Gastroesophageal sphincter (tissue), 3 donors: ENCODE measurements around the gene MMP14.

ENCODE experiments used
- EP300 ChIP-seq: sonication (generic); formaldehyde crosslinking; IDR thresholded peaks from one replicate; pipeline ENCODE4 v1.6.1; 2017; ENCODE audit warnings: antibody characterized with exemption, mild to moderate bottlenecking
- POLR2A ChIP-seq, 2 donors: fragments of 450-650 bp; IDR thresholded peaks; one replicate each; pipeline ENCODE4 v1.6.1; 2017; ENCODE audit warnings: antibody characterized with exemption in 2 of 2, mild to moderate bottlenecking in 2 of 2, moderate library complexity in 1 of 2
- POLR2AphosphoS5 ChIP-seq: sonication (generic); formaldehyde crosslinking; IDR thresholded peaks from one replicate; pipeline ENCODE4 v1.6.1; 2017; ENCODE audit warnings: antibody characterized with exemption
- TF ChIP-seq, protein P1 (sequence below), 4 experiments: fragments of 200-600 bp in 2 of 4; fragments of 450-650 bp in 2 of 4; sonication (generic) in 1 of 4; IDR thresholded peaks; one replicate each; pipeline ENCODE4 v1.5.1; 2017 to 2019; ENCODE audit warnings: antibody characterized with exemption in 4 of 4, mild to moderate bottlenecking in 2 of 4, moderate library complexity in 2 of 4

- TF ChIP-seq, protein P1, sequence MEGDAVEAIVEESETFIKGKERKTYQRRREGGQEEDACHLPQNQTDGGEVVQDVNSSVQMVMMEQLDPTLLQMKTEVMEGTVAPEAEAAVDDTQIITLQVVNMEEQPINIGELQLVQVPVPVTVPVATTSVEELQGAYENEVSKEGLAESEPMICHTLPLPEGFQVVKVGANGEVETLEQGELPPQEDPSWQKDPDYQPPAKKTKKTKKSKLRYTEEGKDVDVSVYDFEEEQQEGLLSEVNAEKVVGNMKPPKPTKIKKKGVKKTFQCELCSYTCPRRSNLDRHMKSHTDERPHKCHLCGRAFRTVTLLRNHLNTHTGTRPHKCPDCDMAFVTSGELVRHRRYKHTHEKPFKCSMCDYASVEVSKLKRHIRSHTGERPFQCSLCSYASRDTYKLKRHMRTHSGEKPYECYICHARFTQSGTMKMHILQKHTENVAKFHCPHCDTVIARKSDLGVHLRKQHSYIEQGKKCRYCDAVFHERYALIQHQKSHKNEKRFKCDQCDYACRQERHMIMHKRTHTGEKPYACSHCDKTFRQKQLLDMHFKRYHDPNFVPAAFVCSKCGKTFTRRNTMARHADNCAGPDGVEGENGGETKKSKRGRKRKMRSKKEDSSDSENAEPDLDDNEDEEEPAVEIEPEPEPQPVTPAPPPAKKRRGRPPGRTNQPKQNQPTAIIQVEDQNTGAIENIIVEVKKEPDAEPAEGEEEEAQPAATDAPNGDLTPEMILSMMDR (IDR thresholded peaks at IDR 0.05): peak in 1 of 4 experiments; percentile 11
- TF ChIP-seq POLR2A (IDR thresholded peaks at IDR 0.05) (no peak), POLR2AphosphoS5 (no peak), EP300 (no peak)
Observed at GRCh38 chr14:22847661-22848341, 11.4 kb downstream of the MMP14 start.
